Liver (tissue), 3 donors: ENCODE measurements around the gene TTI1.
A peak's percentile ranks its signal among the peaks of the same experiment; 100 is the strongest.

ENCODE experiments used
- FOXA1 ChIP-seq: IDR thresholded peaks from 2 replicates; pipeline ENCODE4 v1.6.1; 2016; ENCODE audit warnings: antibody characterized with exemption
- HNF4A ChIP-seq, 2 donors: conservative IDR thresholded peaks; 2 replicates each; pipeline ENCODE4 v1.6.1; 2016; ENCODE audit warnings: antibody characterized with exemption in 2 of 2, mild to moderate bottlenecking in 2 of 2
- HNF4G ChIP-seq: IDR thresholded peaks from 2 replicates; pipeline ENCODE4 v1.6.1; 2016; ENCODE audit warnings: antibody characterized with exemption
- JUND ChIP-seq, 2 donors: IDR thresholded peaks; 2 replicates each; pipeline ENCODE4 v1.6.1; 2016; ENCODE audit warnings: antibody characterized with exemption in 2 of 2
- RAD21 ChIP-seq, 2 donors: IDR thresholded peaks; 2 replicates each; pipeline ENCODE4 v1.6.1; 2016; ENCODE audit warnings: antibody characterized with exemption in 2 of 2, mild to moderate bottlenecking in 2 of 2
- SP1 ChIP-seq: IDR thresholded peaks from 2 replicates; pipeline ENCODE4 v1.6.1; 2018; ENCODE audit warnings: antibody characterized with exemption, mild to moderate bottlenecking
- TAF1 ChIP-seq: conservative IDR thresholded peaks from 2 replicates; pipeline ENCODE4 v1.6.1; 2016; ENCODE audit warnings: antibody characterized with exemption, mild to moderate bottlenecking
- TF ChIP-seq, protein P1 (sequence below): fragments of 150-350 bp; IDR thresholded peaks from 2 replicates; pipeline ENCODE4 v1.5.1; 2017; ENCODE audit warnings: improper control_type of control experiment, low read depth, low read length; ENCODE audit not compliant: missing input control
- TF ChIP-seq, protein P2 (sequence below): IDR thresholded peaks from 2 replicates; pipeline ENCODE4 v1.6.1; 2016; ENCODE audit warnings: antibody characterized with exemption
- donor health status: healthy.
- donor health status: healthy.

DNA sequence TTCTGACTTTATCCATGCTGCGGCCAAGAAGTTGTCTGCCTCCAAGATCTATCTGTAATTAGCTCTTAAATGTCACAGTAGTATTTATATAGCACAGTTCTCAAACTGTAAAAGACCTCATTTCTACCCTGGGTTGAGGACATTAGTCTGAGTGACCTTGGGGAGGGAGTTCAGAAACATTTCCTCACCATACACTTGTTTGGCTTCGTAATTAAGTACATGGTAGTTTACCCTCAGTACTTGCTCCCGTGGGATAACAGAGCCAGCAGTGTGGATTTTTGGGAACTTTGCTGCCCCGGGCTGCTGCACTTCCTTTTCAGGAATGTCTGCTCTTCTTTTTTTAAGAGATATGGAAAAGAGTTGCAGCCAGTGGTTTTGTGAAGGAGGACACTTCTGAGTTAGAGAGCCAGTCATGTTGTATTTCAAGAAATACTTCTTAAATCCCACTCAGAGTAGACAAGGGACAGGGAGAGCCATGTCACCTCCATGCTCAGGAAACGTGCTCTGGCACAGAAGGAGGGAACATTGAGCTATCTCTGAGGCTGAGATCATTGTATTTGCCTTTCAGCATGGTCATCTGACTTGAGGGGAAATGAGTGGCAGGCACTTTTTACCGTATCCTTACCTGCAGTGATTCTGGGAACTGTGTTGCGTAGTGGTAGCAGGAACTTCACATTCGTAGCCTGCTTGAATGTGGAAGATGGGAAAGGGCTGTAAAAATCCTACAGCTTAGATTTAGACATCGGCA is 33.9 kb upstream of the TTI1 start:
- peak; percentile 54 for TF ChIP-seq HNF4A (conservative IDR thresholded peaks at IDR 0.05)
- TF ChIP-seq JUND (IDR thresholded peaks at IDR 0.05) = peak in 1 of 2 donors; percentile 48
- TF ChIP-seq, protein P1, sequence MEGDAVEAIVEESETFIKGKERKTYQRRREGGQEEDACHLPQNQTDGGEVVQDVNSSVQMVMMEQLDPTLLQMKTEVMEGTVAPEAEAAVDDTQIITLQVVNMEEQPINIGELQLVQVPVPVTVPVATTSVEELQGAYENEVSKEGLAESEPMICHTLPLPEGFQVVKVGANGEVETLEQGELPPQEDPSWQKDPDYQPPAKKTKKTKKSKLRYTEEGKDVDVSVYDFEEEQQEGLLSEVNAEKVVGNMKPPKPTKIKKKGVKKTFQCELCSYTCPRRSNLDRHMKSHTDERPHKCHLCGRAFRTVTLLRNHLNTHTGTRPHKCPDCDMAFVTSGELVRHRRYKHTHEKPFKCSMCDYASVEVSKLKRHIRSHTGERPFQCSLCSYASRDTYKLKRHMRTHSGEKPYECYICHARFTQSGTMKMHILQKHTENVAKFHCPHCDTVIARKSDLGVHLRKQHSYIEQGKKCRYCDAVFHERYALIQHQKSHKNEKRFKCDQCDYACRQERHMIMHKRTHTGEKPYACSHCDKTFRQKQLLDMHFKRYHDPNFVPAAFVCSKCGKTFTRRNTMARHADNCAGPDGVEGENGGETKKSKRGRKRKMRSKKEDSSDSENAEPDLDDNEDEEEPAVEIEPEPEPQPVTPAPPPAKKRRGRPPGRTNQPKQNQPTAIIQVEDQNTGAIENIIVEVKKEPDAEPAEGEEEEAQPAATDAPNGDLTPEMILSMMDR = no peak
- TF ChIP-seq HNF4G = no peak
- no peak for TF ChIP-seq FOXA1
- TF ChIP-seq TAF1 = no peak
- peak; percentile 56 for TF ChIP-seq SP1
- TF ChIP-seq, protein P2, sequence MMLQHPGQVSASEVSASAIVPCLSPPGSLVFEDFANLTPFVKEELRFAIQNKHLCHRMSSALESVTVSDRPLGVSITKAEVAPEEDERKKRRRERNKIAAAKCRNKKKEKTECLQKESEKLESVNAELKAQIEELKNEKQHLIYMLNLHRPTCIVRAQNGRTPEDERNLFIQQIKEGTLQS = peak; percentile 29
- TF ChIP-seq RAD21 (IDR thresholded peaks at IDR 0.05) = peak in 1 of 2 donors; percentile 29
